ENCODE measurements around the gene CCDC197.

The CCDC197 gene

GRCh38 chr14:93997082-93997481 lies at the start of gene CCDC197:
Gene CCDC197 (plus strand): TSS chr14:93997301. CDS start chr14:93998132, 831 bp downstream.
- DNase-seq = no peak

GRCh38 chr14:93949511-93950075 lies 47.5 kb upstream of the CCDC197 start:
- no peak for DNase-seq

- DNase-seq = no peak
Observed at GRCh38 chr14:93950948-93951634, 46.0 kb upstream of the CCDC197 start.

- peak in 1 of 3 donors; percentile 27 for DNase-seq
Observed at GRCh38 chr14:93951635-93952540, 45.2 kb upstream of the CCDC197 start.

GRCh38 chr14:93952829-93953228 lies 44.3 kb upstream of the CCDC197 start:
- no peak for DNase-seq

GRCh38 chr14:93953263-93953662 lies 43.8 kb upstream of the CCDC197 start:
- DNase-seq = no peak

GRCh38 chr14:93953739-93954515 lies 43.2 kb upstream of the CCDC197 start:
- DNase-seq = peak in 2 of 3 donors; percentile 46 to 48

GRCh38 chr14:93954516-93954830 lies 42.6 kb upstream of the CCDC197 start:
- no peak for DNase-seq

GRCh38 chr14:93954900-93955849 lies 41.9 kb upstream of the CCDC197 start:
- peak; percentile 83 to 86 (median 84) for DNase-seq

GRCh38 chr14:93955850-93956481 lies 41.1 kb upstream of the CCDC197 start:
- no peak for DNase-seq

GRCh38 chr14:93956514-93957332 lies 40.4 kb upstream of the CCDC197 start:
- no peak for DNase-seq

GRCh38 chr14:93957333-93957710 lies 39.8 kb upstream of the CCDC197 start:
- no peak for DNase-seq

- no peak for DNase-seq
Observed at GRCh38 chr14:93957751-93958566, 39.1 kb upstream of the CCDC197 start.

GRCh38 chr14:93958567-93959238 lies 38.4 kb upstream of the CCDC197 start:
- no peak for DNase-seq

GRCh38 chr14:93959239-93960107 lies 37.6 kb upstream of the CCDC197 start:
- DNase-seq = peak; percentile 93 to 94 (median 94)

- peak in 1 of 3 donors; percentile 41 for DNase-seq
Observed at GRCh38 chr14:93960108-93960475, 37.0 kb upstream of the CCDC197 start.

GRCh38 chr14:93960774-93961438 lies 36.2 kb upstream of the CCDC197 start:
- DNase-seq = no peak

Measured in suppressor macrophage treated with lipopolysaccharide for 1 hour (primary cell).